AG04450 (cell line): ENCODE results near the gene ULK2. TPM values are rescaled to one million over a fixed set of nuclear protein-coding genes. Genes with fewer than 3 reads are reported as not detected.

Experiments
- CTCF ChIA-PET: fragments of 300-600, 350-600 bp; formaldehyde crosslinking; extraction: SDS; loops from one replicate; lab custom pipeline; 2022; ENCODE audit warnings: antibody characterized with exemption, inconsistent platforms; lab: Charles Lee
- POLR2A ChIA-PET: fragments of 350-600 bp; formaldehyde crosslinking; extraction: SDS; loops from one replicate; lab custom pipeline; 2021; ENCODE audit warnings: antibody characterized with exemption, inconsistent platforms; lab: Yijun Ruan, JAX
- DNase-seq: peaks from one replicate; pipeline ENCODE4 v3.0.0-alpha.2; 2011; ENCODE audit warnings: low read depth, low spot score
- H3K27ac ChIP-seq: one replicate; pipeline ENCODE4 v1.5.1; 2012; ENCODE audit warnings: low read depth, low read length, control low read depth
- H3K27me3 ChIP-seq: one replicate; pipeline ENCODE4 v1.6.0; 2012; ENCODE audit warnings: low read length; ENCODE audit not compliant: control insufficient read depth, insufficient read depth
- H3K4me3 ChIP-seq: 2 replicates; pipeline ENCODE4 v1.5.1; 2011; ENCODE audit warnings: mild to moderate bottlenecking, low read depth, low read length, control low read depth
- H3K9me3 ChIP-seq: 2 replicates; pipeline ENCODE4 v1.5.1; 2012; ENCODE audit warnings: low read length; ENCODE audit not compliant: control insufficient read depth, insufficient read depth
- polyA plus RNA-seq: library from polyadenylated mRNA; depleted of rRNA; stranded (reverse); fragments of >200 nt; gene quantifications from 2 replicates; pipeline ENCODE4 v1.2.3, GENCODE V29; 2011
- TF ChIP-seq, protein P1 (sequence below): IDR thresholded peaks from 2 replicates; pipeline ENCODE4 v1.5.1; 2011; ENCODE audit warnings: low read depth, low read length, control low read depth, inconsistent platforms

Gene ULK2
- polyA plus RNA-seq, 1 experiment = 33.9 TPM

DNA sequence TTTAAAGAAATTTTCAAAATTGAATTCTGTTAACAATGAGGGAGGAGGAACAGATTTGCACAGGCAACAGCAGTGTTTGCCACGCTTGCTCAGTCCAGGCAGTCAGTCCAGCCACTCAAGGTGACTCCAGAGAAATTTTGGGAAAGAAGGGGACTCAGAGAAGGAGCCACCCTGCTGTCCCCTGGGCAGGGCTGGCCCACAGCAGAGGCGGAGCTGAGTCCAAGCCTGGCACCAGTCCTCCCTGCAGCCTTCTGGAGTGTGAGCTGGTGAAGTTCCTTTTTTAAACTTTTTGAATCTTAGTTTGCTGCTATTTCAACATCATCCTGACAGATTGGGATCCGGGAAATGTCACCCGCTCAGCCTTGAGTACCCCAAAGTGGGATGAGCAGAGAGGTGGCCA lies 136.9 kb downstream of the ULK2 start:
- Histone ChIP-seq H3K9me3 (no peaks in the 10 kb centered on the region), H3K27me3 (peaks cover 27% of the 10 kb centered on the region), H3K27ac (no peak overlapping the region), H3K4me3 (no peak overlapping the region)
- TF ChIP-seq, protein P1, sequence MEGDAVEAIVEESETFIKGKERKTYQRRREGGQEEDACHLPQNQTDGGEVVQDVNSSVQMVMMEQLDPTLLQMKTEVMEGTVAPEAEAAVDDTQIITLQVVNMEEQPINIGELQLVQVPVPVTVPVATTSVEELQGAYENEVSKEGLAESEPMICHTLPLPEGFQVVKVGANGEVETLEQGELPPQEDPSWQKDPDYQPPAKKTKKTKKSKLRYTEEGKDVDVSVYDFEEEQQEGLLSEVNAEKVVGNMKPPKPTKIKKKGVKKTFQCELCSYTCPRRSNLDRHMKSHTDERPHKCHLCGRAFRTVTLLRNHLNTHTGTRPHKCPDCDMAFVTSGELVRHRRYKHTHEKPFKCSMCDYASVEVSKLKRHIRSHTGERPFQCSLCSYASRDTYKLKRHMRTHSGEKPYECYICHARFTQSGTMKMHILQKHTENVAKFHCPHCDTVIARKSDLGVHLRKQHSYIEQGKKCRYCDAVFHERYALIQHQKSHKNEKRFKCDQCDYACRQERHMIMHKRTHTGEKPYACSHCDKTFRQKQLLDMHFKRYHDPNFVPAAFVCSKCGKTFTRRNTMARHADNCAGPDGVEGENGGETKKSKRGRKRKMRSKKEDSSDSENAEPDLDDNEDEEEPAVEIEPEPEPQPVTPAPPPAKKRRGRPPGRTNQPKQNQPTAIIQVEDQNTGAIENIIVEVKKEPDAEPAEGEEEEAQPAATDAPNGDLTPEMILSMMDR = no peak
- ChIA-PET CTCF (interaction anchor here (0.9 kb wide), 1 partner anchor 36 kb away, joined by 3 read pairs; no protein-coding TSS in a partner anchor), POLR2A (no interaction called here)
- DNase-seq = no peak

DNA sequence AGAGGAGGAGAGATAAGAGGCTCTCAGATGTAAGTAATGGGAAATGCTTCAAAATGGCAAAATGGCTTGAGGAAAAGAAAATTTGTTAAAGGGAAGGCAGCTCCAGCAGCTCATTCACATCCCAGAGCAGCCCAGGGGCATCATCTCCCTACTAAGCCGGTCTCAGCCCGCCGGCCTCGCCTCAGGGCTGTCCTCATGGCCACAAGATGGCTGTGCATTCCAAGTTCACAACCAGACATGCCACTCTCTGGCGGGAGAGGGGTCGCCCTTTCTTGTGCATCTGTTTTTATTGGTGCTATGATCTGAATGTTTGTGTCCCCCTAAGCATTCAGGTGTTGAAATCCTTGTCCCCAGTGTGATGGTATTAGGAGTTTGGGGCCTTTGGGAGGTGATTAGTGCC lies 137.8 kb downstream of the ULK2 start:
- TF ChIP-seq, protein P1 = no peak
- ChIA-PET POLR2A (no interaction called here), CTCF (interaction anchor here (0.9 kb wide), 1 partner anchor 37 kb away, joined by 3 read pairs; no protein-coding TSS in a partner anchor)
- DNase-seq = no peak
- Histone ChIP-seq H3K27ac (no peak overlapping the region), H3K27me3 (peaks cover 21% of the 10 kb centered on the region), H3K4me3 (no peak overlapping the region), H3K9me3 (no peaks in the 10 kb centered on the region)

DNA sequence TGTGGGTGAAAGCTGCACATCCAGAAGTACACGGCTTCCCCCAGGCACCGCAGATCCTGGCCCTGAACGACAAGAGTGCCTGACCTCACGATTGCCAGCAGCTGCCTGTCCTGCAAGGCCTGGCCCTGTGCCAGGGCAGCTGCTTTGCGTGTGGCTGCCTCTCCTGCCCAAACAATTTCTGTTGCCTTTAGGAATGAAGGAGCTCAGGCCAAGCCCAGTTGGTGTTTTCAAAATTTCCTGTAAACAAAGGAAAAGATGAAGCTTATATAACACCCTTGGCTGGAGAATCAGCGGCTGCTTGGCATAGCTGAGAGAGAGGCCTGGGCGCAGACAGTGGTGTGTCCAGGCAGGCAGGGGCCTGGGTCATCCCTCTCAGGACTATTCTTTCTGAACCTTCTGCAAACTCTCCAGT lies 139.6 kb downstream of the ULK2 start:
- ChIA-PET CTCF (interaction anchor here (1.0 to 2.9 kb wide), 4 partner anchors 17 to 365 kb away, joined by 3 to 22 read pairs (median 4); partner anchors contain the start of genes ALDH3A1 and B9D1), POLR2A (interaction anchor here (0.6 to 1.8 kb wide), 3 partner anchors 79 to 340 kb away, joined by 3 to 7 read pairs (median 3); partner anchors contain the start of gene ALDH3A2)
- TF ChIP-seq, protein P1 = no peak
- no peaks in the 10 kb centered on the region for H3K9me3 ChIP-seq
- DNase-seq = peak; percentile 67
- no peak overlapping the region for H3K4me3 ChIP-seq
- peak overlapping the region; percentile 77 for H3K27ac ChIP-seq
- H3K27me3 ChIP-seq = peaks cover 11% of the 10 kb centered on the region

DNA sequence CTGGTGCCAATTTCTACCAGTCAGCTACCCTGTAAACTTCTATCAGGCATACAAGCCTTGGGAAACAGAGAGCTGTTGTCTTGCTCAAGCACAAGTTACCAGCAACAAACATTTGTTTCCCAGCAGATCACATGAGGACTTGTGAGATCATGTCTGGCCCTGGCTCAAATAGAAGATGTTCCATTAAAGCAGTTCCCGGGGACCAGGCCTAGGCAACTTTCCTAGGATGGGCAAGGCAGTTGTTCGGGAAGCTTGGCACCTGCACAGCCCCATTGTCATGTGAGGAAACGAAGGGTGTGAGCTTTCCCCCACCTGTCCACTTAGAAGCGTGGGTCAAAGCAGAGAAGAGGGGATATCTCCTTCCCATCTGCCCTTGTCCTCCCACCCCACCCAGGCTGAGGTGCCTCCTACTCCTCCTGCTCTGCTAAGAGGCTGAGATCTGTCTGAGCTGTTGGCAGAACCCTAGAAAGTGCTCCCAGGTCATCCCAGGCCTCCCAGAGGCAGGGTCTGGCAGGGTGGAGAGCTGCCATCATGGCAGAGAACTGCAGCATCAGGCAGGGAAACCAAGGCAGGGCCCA lies 140.1 kb downstream of the ULK2 start:
- H3K27me3 ChIP-seq = peaks cover 8% of the 10 kb centered on the region
- peak overlapping the region; percentile 77 for H3K27ac ChIP-seq
- TF ChIP-seq, protein P1 = no peak
- CTCF ChIA-PET = interaction anchor here (1.0 to 2.9 kb wide), 4 partner anchors 17 to 39 kb away, joined by 3 to 22 read pairs (median 4); partner anchors contain the start of gene ALDH3A1
- H3K9me3 ChIP-seq = no peaks in the 10 kb centered on the region
- POLR2A ChIA-PET = interaction anchor here (0.6 to 1.8 kb wide), 3 partner anchors 79 to 340 kb away, joined by 3 to 7 read pairs (median 3); partner anchors contain the start of gene ALDH3A2
- DNase-seq = peak; percentile 55
- H3K4me3 ChIP-seq = no peak overlapping the region
